ENCODE measurements around the gene PSMB11.

DNA sequence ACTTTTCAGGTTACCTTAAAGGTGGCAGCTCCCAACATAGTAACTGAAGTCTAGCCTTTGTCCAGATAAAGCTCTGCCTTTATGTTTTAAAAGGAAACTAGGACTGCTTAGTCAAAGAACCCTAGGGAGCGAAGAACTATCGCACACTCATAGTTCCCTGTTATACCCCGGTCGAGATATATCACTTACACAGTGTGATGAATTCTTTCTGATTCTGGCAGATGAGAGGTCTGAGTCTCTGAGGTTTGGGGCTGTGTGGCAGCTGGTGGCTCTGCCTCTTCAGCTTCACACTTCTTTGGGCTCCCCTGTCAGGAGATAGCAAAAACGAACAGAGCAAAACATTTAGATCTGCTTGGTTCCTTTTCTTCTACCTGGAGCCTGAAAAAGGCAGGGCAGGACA lies 36.0 kb downstream of the PSMB11 start:
- no peak for TF ChIP-seq CTCF (IDR thresholded peaks at IDR 0.05)
- TF ChIP-seq POLR2A (IDR thresholded peaks at IDR 0.05) = no peak

Data from heart left ventricle (tissue), 13 donors.